ENCODE results near the gene SLC15A3. TPM values are rescaled to one million over a fixed set of nuclear protein-coding genes. Genes with fewer than 3 reads are reported as not detected.

The SLC15A3 gene
- total RNA-seq, 1 donor from 2014 or later = 0.62 TPM

GRCh38 chr11:60891103-60891741, 60.8 kb downstream of the SLC15A3 start:
- Mint-ChIP-seq H3K9me3 (ENCODE audit: low read depth) (no peaks in the 10 kb centered on the region), H3K4me3 (ENCODE audit: unreplicated experiment) (no peak overlapping the region), H3K27me3 (ENCODE audit: low read depth) (no peaks in the 10 kb centered on the region), H3K27ac (ENCODE audit: unreplicated experiment) (no peak overlapping the region), H3K36me3 (ENCODE audit: low read depth) (peaks cover 17% of the 10 kb centered on the region), H3K4me1 (ENCODE audit: low read depth) (no peaks in the 10 kb centered on the region)
- no peak for TF ChIP-seq CTCF (IDR thresholded peaks at IDR 0.05)
- no peak for DNase-seq (ENCODE audit: low spot score)

GRCh38 chr11:60890696-60891095, 61.3 kb downstream of the SLC15A3 start:
- no peak for TF ChIP-seq CTCF (IDR thresholded peaks at IDR 0.05)
- no peak overlapping the region for H3K4me3 Mint-ChIP-seq (ENCODE audit: unreplicated experiment)
- H3K36me3 Mint-ChIP-seq (ENCODE audit: low read depth) = peaks cover 13% of the 10 kb centered on the region
- H3K27me3 Mint-ChIP-seq (ENCODE audit: low read depth) = no peaks in the 10 kb centered on the region
- no peak for DNase-seq (ENCODE audit: low spot score)
- no peak overlapping the region for H3K27ac Mint-ChIP-seq (ENCODE audit: unreplicated experiment)
- no peaks in the 10 kb centered on the region for H3K4me1 Mint-ChIP-seq (ENCODE audit: low read depth)
- no peaks in the 10 kb centered on the region for H3K9me3 Mint-ChIP-seq (ENCODE audit: low read depth)

- no peaks in the 10 kb centered on the region for H3K4me1 Mint-ChIP-seq (ENCODE audit: low read depth)
- DNase-seq (ENCODE audit: low spot score) = no peak
- no peak overlapping the region for H3K27ac Mint-ChIP-seq (ENCODE audit: unreplicated experiment)
- TF ChIP-seq CTCF (IDR thresholded peaks at IDR 0.05) = no peak
- no peaks in the 10 kb centered on the region for H3K9me3 Mint-ChIP-seq (ENCODE audit: low read depth)
- no peak overlapping the region for H3K4me3 Mint-ChIP-seq (ENCODE audit: unreplicated experiment)
- H3K27me3 Mint-ChIP-seq (ENCODE audit: low read depth) = no peaks in the 10 kb centered on the region
- peaks cover 10% of the 10 kb centered on the region for H3K36me3 Mint-ChIP-seq (ENCODE audit: low read depth)
Measured at GRCh38 chr11:60889869-60890311, 62.1 kb downstream of the SLC15A3 start.

GRCh38 chr11:60887556-60887955, 64.4 kb downstream of the SLC15A3 start:
- no peak overlapping the region for H3K27ac Mint-ChIP-seq (ENCODE audit: unreplicated experiment)
- no peaks in the 10 kb centered on the region for H3K27me3 Mint-ChIP-seq (ENCODE audit: low read depth)
- DNase-seq (ENCODE audit: low spot score) = no peak
- peaks cover 14% of the 10 kb centered on the region for H3K36me3 Mint-ChIP-seq (ENCODE audit: low read depth)
- peak; percentile 80 for TF ChIP-seq CTCF (IDR thresholded peaks at IDR 0.05)
- no peaks in the 10 kb centered on the region for H3K4me1 Mint-ChIP-seq (ENCODE audit: low read depth)
- H3K9me3 Mint-ChIP-seq (ENCODE audit: low read depth) = no peaks in the 10 kb centered on the region
- no peak overlapping the region for H3K4me3 Mint-ChIP-seq (ENCODE audit: unreplicated experiment)

Other genes starting within 250 kb of the SLC15A3 start
- not detected in 3 replicates for gene MS4A18, start 227.5 kb downstream of the SLC15A3 start, total RNA-seq
- not detected in 3 replicates for gene MS4A15, start 195.3 kb downstream of the SLC15A3 start, total RNA-seq
- not detected in 3 replicates for gene MS4A10, start 166.8 kb downstream of the SLC15A3 start, total RNA-seq
- 16.6 to 18.6 TPM (median 17.7 TPM) in 3 replicates for gene CCDC86, start 110.1 kb downstream of the SLC15A3 start, total RNA-seq
- gene PTGDR2, start 96.2 kb downstream of the SLC15A3 start, total RNA-seq = 0.12 TPM in 1 of 3 replicates, not detected in the others
- 0.40 to 0.49 TPM in 2 of 3 replicates, not detected in the other for gene ZP1, start 84.6 kb downstream of the SLC15A3 start, total RNA-seq
- 48.4 to 51.3 TPM (median 48.6 TPM) in 3 replicates for gene PRPF19, start 45.6 kb downstream of the SLC15A3 start, total RNA-seq
- gene TMEM109, start 38.0 kb downstream of the SLC15A3 start, total RNA-seq = 97.0 to 124 TPM (median 104 TPM) in 3 replicates
- gene TMEM132A, start 27.7 kb downstream of the SLC15A3 start, total RNA-seq = 41.3 to 72.0 TPM (median 69.8 TPM) in 3 replicates
- 0.33 TPM in 1 of 3 replicates, not detected in the others for gene CD6, start 19.5 kb upstream of the SLC15A3 start, total RNA-seq
- not detected in 3 replicates for gene CD5, start 150.3 kb upstream of the SLC15A3 start, total RNA-seq
- 15.3 to 20.5 TPM (median 19.6 TPM) in 3 replicates for gene VPS37C, start 209.2 kb upstream of the SLC15A3 start, total RNA-seq